ENCODE measurements around the gene SMARCAL1. TPM values are rescaled to one million over a fixed set of nuclear protein-coding genes. Genes with fewer than 3 reads are reported as not detected.

Gene SMARCAL1
- polyA plus RNA-seq, 1 donor: 18.9 TPM

- no peak for DNase-seq (ENCODE audit: low read depth)
Observed at GRCh38 chr2:216426938-216427337, 14.7 kb downstream of the SMARCAL1 start.

- no peak for DNase-seq (ENCODE audit: low read depth)
Observed at GRCh38 chr2:216428618-216429350, 16.5 kb downstream of the SMARCAL1 start.

- no peak for DNase-seq (ENCODE audit: low read depth)
Observed at GRCh38 chr2:216429428-216429827, 17.1 kb downstream of the SMARCAL1 start.

- no peak for DNase-seq (ENCODE audit: low read depth)
Observed at GRCh38 chr2:216430811-216431530, 18.7 kb downstream of the SMARCAL1 start.

- no peak for DNase-seq (ENCODE audit: low read depth)
Observed at GRCh38 chr2:216431531-216431856, 19.2 kb downstream of the SMARCAL1 start.

- no peak for DNase-seq (ENCODE audit: low read depth)
Observed at GRCh38 chr2:216436383-216436782, 24.1 kb downstream of the SMARCAL1 start.

GRCh38 chr2:216441308-216442010, 29.2 kb downstream of the SMARCAL1 start:
- DNase-seq (ENCODE audit: low read depth): no peak

GRCh38 chr2:216445501-216445900, 33.2 kb downstream of the SMARCAL1 start:
- DNase-seq (ENCODE audit: low read depth): no peak

- no peak for DNase-seq (ENCODE audit: low read depth)
Observed at GRCh38 chr2:216446343-216446742, 34.1 kb downstream of the SMARCAL1 start.

GRCh38 chr2:216447293-216447692, 35.0 kb downstream of the SMARCAL1 start:
- no peak for DNase-seq (ENCODE audit: low read depth)

- DNase-seq (ENCODE audit: low read depth): no peak
Observed at GRCh38 chr2:216448829-216449228, 36.5 kb downstream of the SMARCAL1 start.

GRCh38 chr2:216450346-216450745, 38.1 kb downstream of the SMARCAL1 start:
- DNase-seq (ENCODE audit: low read depth): no peak

- DNase-seq (ENCODE audit: low read depth): no peak
Observed at GRCh38 chr2:216450784-216451183, 38.5 kb downstream of the SMARCAL1 start.

GRCh38 chr2:216453955-216454614, 41.8 kb downstream of the SMARCAL1 start:
- DNase-seq (ENCODE audit: low read depth): no peak

- no peak for DNase-seq (ENCODE audit: low read depth)
Observed at GRCh38 chr2:216463148-216463547, 50.9 kb downstream of the SMARCAL1 start.

- no peak for DNase-seq (ENCODE audit: low read depth)
Observed at GRCh38 chr2:216464104-216464720, 51.9 kb downstream of the SMARCAL1 start.

GRCh38 chr2:216465579-216466195, 53.4 kb downstream of the SMARCAL1 start:
- no peak for DNase-seq (ENCODE audit: low read depth)

- no peak for DNase-seq (ENCODE audit: low read depth)
Observed at GRCh38 chr2:216467845-216468244, 55.6 kb downstream of the SMARCAL1 start.

GRCh38 chr2:216469661-216470060, 57.4 kb downstream of the SMARCAL1 start:
- DNase-seq (ENCODE audit: low read depth): no peak

- no peak for DNase-seq (ENCODE audit: low read depth)
Observed at GRCh38 chr2:216473187-216473586, 60.9 kb downstream of the SMARCAL1 start.

- no peak for DNase-seq (ENCODE audit: low read depth)
Observed at GRCh38 chr2:216474925-216475670, 62.8 kb downstream of the SMARCAL1 start.
